PC-3 (cell line): ENCODE measurements around the gene LASP1NB.

Experiments
- CTCF ChIP-seq: fragments of 300-600 bp; sonication (generic); conservative IDR thresholded peaks from 2 replicates; pipeline ENCODE4 v1.5.1; 2017; ENCODE audit warnings: antibody characterized with exemption, low read depth, mild to moderate bottlenecking, low read length
- EZH2 ChIP-seq: fragments of 300-600 bp; sonication (generic); IDR thresholded peaks from one replicate; pipeline ENCODE4 v1.6.1; 2017; ENCODE audit warnings: antibody characterized with exemption, mild to moderate bottlenecking, low read length; ENCODE audit not compliant: unreplicated experiment

- TF ChIP-seq CTCF (no peak), EZH2 (no peak)
Measured at GRCh38 chr17:38920374-38921291, 4.8 kb upstream of the LASP1NB start.
